HG03066 (cell line): ENCODE data around the gene RAB4B.
"Not testable (repeated sequence)": the region's sequence is repeated elsewhere in the genome, so short reads cannot be mapped to it uniquely, and the experiment has no call there.

ENCODE experiments used
- ATAC-seq: cut with Tn5 transposase; IDR thresholded peaks from one replicate; pipeline ENCODE4 v1.9.1; 2021; ENCODE audit warnings: low read depth; ENCODE audit not compliant: unreplicated experiment

Gene RAB4B, protein sequence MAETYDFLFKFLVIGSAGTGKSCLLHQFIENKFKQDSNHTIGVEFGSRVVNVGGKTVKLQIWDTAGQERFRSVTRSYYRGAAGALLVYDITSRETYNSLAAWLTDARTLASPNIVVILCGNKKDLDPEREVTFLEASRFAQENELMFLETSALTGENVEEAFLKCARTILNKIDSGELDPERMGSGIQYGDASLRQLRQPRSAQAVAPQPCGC

DNA sequence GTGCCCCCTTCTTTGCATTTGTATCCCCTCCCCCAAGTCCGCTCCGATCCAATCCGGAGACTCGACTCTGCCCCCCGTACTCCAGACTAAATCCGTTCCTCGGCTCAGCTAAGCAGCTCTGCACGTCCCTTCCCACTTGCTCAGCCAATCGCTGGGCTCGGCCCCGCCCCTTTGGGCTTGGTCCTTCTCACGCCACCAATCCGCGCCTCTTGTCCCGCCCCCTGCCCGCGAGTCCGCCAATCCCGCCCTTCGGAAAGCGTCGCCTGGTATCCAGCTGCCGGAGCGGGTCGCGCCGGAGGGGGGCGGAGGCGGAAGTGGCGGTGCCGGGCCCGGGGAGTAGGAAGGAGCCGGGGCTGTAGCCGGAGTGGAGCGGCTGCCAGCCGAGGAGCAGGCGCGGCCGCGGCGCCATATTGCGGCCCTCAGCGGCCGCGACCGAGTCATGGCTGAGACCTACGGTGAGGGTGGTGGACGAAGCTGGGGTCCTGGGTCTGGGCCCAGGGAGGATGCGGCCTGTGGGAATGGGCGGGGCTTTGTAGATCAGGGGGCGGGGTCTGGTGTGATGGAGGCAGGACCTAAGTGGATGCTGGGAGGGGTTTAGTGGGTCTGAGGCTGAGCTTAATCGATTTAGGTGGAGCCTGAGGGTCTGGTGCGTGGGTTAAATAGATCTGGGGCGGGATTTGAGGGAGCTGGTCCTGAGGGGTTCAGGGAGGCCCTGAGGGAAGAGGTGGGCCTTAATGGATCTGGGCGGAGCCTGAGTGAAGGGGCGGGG lies at the start of gene RAB4B:
RAB4B (plus strand) TSS at position 311 of the 769 bp plus-strand sequence; CDS start at position 440, 129 bp downstream.
- ATAC-seq: peak; percentile 57

DNA sequence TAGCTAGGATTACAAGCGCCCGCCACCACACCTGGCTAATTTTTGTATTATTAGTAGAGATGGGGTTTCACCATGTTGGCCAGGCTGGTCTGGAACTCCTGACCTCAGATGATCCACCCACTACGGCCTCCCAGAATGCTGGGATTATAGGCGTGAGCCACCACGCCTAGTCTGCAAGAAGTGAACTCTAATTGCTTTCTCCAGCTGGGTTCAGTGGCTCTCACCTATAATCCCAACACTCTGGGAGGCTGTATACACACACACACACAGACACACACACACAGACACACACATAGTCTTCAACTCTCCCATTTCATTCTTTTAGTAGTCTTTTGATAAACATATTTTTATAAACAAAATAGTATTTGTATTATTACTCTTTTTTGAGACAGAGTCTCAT lies 48.0 kb upstream of the RAB4B start:
- not testable (repeated sequence) for ATAC-seq

DNA sequence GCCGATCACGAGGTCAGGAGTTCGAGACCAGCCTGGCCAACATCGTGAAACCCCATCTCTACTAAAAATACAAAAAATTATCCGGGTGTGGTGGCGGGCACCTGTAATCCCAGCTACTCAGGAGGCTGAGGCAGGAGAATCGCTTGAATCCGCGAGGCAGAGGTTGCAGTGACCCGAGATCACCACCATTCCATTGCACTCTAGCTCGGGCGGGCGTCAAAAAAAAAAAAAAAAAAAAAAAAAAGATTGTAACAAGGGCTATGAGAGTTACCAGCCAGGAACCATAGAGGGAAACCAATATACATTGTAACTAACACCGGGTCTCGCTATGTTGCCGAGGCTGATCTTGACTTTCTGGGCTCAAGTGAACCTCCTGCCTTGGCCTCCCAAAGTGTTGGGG lies 45.7 kb upstream of the RAB4B start:
- ATAC-seq: not testable (repeated sequence)

DNA sequence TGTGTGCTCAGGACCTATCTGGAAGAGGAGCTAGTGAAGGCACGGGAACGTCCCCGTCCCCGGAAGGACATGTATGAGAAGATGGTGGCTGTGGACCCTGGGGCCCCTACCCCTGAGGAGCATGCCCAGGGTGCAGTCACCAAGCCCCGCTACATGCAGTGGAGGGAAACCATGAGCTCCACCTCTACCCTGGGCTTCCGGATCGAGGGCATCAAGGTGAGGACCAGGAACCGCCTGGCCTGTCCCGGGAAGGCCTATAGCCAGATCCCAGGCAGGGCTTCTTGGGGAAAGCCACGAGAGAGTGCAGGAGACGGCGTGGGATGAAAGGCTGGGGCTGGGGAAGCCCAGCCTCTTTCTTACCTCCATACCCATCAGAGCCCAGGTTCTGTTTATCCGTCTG lies 44.9 kb upstream of the RAB4B start:
- ATAC-seq: no peak

DNA sequence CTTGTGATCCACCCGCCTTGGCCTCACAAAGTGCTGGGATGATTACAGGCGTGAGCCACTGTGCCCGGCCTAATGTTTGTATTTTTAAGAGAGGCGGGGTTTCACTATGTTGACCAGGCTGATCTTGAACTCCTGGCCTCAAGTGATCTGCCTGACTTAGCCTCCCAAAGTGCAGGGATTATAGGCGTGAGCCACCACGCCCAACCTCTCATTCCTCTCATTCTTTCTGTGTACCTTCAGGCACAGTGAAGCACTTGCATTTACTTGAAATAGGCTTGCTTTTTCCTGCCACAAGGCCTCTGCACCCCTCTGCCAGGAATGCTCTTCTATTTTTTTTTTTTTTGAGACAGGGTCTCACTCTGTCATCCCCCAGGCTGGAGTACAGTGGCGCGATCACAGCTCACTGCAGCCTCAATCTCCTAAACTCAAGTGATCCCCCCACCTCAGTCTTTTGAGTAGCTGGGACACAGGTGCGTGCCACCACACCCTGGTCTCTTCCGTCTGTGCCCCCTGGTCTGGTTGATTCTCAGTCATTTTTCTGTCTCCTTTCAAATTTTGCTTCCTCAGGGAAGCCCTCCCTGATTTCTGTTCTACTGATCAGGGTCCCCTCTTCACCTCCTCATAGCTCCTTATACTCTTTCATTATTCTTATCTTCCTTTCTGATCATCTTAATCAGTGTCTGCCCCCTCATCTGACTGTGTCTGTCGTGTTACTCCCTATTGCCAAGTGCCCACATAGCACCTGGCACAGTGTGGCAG lies 42.9 kb upstream of the RAB4B start:
- ATAC-seq: no peak

DNA sequence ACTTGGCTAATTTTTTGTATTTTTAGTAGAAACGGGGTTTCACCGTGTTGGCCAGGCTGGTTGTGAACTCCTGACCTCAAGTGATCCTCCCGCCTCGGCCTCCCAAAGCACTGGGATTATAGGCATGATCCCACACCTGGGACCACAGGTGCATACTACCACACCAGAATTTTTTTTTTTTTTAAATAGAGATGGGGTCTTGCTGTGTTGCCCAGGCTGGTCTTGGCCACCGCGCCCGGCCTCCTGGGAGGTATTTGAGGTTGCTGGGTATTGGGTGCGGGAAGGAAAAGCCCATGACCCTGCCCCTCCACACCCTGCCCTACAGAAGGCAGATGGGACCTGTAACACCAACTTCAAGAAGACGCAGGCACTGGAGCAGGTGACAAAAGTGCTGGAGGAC lies 41.4 kb upstream of the RAB4B start:
- no peak for ATAC-seq

DNA sequence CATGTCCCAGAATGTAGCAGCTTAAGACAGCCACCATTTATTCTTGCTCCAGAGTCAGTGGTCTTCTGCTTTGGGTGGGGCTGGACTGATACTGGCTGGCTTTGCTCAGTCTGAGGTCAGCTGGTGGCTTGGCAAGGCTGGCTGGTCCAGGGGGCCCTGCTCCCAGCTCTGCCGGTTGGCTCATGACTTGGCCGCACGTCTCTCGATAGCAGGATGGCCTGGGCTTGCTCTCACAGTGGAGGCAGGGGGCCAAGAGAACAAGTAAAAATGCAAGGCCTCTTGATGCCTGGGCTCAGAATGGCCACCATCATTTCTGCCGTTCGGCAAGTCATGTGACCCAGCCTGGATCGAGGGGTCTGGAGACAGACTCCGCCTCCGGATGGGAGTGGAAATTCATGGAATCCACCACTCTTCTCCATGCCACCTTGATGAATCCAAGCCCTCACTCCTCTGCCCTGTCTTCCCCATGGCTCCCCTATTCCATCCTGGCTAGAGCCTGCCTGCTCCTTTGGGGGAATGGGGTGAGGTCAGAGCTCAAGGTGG lies 40.9 kb upstream of the RAB4B start:
- no peak for ATAC-seq

DNA sequence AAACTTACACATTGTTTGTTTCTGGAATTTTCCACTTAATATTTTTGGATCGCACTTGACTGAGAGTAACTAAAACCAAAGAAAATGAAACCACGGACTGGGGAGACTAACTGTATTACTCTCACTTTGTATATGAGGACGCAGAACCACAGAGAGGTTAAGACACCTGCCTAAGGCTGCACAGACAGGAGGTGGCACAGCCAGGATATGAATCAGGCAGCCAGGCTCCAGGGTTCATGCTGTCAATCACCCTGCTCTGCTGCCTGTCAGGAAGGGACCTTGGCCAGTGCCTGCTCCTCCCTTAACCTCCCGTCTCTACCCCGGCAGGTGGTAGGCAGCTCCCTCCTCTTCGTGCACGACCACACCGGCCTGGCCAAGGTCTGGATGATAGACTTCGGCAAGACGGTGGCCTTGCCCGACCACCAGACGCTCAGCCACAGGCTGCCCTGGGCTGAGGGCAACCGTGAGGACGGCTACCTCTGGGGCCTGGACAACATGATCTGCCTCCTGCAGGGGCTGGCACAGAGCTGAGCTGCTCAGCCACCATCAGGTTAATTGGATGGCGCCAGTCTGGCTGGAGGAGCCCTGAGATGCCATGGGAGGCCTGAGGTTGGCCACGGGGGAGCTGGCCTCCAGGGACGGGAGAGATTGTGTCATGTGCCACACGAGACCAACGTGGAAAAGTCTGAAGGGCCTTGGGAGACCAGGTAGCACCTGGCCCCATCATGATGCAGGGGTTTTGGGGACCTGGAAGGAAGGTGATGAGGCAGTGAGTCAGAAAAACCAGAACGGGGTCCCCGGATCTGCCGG lies 38.8 kb upstream of the RAB4B start:
- no peak for ATAC-seq

DNA sequence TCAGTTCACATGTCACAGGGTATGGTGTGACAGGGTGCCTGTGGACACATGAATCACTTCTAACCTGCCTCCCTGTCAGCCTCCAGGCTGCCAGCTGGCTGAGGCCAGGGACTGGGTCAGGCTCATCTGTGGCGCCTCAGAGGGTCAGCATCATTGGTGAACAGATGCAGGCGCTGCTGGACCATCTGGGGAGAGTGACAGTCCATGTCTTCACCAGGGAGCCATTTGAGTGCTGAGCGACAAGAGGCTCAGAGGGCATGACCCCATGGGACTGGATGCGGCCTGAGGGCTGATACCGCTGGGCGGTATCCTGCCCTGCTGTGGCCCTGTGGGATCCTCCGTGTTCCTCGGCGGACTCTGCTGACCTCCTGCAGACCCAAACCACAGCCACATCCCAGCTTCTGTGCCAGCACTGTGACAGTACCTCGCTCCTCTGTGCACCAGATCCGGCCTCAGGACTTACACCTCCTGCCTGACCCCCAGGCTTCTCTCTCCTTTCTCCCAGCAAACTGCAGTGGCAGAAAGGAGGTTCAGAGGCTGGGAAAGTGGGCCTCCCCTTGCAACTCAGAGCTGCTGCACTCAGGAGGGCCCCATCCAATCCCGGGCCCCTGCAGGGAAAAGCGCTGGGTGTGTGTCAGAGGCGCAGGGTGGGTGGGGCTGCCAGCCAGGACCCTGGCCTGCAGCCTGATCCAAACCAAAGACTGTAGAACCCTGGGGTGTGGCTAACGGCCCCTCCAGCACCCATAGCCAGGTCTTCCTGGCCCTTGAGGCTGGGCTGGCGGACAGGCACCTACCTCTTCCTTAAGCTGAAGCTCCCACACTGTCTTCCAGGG lies 38.0 kb upstream of the RAB4B start:
- no peak for ATAC-seq

DNA sequence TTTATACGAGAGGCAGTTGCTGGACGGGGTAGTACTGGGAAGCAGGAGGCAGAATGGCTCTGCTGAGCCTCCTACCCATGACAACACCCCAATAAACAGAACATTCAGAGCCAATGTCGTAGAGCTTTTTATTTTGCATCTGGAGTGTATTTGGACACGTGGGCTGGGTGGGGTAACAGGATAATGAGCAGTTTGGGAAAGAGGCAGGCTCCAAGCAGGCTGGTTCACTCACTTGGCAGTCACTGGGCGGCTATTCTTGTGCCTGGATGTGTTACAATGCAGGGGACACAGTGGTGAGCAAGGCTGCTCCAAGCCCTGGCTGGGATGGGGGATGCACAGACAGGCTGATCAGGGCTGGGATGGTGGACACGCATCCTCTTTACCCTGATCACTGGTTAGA lies 37.3 kb upstream of the RAB4B start:
- no peak for ATAC-seq

DNA sequence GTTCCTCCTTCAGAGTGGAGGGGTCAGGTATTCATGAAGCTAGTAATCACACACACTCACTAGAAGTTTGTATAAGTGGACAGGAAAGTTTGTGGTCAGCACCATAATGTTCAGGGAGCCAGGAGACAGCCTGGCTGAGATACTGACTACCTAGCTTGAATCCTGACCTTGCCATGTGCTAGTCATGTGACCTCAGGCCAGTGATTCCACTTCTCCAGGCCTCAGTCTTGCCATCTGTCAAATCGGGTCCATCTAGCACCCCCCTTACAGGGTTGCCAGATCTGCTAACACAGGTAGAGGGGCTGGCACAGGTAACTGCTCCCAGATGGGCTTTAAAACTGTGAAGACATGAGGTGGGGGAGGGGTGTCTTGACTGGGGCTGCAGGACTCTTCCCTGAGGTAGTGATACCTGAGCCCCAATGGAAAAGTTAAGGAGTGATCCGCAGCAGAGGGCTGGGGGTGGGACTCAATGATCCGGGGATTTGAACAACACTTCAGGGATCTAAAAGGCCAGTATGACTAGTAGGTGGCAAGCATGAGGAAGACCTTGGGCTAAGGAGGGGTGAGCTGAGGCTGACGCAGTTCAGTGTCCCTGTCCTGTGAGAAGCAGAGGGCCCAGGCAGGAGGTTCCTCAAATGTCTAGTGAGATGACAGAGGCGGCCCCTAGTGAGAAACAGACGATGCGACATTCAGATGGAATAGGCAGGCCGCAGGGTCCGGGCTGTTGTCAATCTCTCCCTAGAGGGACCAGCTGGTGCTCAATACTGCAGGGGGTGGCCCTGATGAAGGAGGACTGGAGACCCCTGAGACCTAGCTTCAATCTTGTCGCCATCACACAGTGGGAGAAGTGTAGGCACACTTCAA lies 36.3 kb upstream of the RAB4B start:
- no peak for ATAC-seq

DNA sequence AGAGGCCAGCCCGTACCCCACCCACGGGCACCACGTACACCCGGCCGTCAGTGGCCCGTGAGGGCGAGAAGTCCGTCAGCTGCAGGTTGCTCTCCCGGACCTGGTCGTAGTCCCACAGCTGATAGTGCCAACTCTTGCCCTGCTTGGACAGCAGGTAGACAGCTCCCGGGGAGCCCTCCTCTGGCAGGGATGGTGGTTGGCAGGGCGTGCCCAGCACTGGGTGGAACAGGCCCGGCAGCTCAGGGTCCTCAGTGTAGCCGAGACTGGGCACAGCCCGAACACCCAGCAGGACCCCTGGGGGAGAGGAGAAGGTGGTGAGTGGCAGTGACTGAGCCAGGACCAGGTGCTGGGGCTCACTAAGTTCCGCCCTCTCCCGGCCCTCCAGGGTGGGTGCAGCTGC lies 35.6 kb upstream of the RAB4B start:
- no peak for ATAC-seq

DNA sequence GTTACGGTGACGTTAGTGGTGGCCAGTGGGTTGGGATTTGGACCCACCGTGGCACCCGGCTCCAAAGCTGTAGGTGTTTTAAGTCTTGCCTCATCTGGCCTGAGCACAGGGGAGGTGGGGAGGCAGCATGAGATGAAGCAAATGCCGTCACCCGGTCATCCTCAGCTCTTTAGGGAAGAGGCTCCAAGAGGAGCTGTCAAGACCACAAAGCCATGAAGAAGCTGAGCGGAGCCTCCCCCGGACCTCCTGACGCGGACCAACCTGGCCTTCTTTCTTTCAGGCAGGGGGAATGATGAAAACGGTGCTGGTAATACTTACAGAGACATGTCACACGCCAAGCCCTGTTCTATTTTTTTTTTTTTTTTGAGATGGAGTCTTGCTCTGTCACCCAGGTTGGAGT lies 35.2 kb upstream of the RAB4B start:
- ATAC-seq: no peak

DNA sequence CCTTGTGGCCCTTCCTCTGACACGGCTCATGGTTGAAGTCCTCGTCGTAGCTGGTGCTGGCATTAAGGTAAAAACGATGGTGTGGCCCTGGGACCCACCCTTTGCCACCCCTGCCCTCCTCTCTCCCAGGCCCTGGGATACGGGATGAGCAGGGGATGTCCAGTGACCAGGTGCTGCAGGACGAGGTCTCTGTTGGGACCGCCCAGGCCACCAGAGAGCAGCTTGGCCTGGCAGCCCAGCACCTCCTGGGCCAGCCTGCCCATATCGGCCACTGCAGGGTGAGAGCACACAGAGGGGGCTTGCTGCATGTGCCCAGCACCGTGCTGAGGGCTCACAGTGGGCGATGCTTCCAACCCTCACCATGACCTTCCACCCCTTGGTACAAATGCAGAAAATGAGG lies 34.1 kb upstream of the RAB4B start:
- no peak for ATAC-seq

DNA sequence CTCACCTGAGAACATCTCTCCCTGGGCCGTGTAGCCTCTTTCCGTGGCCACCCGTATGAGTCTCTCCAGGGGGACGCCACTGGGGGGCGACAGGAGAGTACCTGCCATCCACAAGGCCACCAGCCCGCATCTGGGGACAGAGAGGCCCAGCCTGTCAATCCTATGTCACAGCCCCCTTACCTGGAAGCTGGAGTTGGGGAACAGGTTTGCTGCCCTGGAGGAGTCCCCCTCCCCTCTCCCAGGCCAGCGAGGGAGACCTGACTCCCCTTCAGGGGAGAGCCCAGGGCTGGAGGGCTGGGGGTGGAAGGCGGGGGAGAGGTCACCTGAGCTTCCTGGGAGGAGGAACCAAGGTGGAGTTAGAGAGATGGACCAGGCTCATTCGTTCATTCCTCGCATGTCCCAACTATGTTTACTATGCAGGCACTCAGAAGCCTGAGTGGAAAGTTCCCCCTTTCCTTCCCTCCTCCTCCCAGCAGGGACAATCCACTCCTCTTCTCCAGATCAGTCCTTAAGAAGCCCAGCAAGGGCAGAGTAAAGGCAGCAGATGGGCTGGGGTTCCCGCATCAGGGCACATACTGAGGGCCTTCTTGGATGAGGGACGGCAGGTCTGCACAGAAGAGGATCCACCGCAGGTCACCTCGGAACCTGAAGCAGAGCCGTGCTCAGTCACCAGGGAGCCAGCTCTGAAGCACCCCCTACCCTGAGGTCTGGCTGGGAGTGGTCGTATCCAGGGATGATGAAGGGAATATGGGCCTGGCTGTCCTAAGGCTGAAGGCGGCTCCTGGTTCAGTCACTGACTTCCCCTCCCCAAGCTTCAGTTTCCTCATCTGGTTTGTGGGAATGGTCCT lies 33.3 kb upstream of the RAB4B start:
- ATAC-seq: no peak

DNA sequence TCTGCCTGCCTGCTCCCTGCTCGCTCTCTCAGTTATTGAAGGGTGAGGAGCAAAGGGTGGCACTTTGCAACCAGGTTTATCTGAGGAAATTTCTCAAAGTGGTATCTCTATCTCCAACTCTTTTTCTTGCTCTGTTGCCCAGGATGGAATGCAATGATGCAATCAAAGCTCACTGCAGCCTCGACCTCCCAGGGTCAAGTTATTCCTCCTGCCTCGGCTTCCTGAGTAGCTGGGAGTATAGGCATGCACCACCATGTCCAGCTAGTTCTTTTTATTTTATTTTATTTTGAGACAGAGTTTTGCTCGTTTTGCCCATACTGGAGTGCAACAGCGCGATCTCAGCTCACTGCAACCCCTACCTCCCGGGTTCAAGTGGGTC lies 32.7 kb upstream of the RAB4B start:
- no peak for ATAC-seq

DNA sequence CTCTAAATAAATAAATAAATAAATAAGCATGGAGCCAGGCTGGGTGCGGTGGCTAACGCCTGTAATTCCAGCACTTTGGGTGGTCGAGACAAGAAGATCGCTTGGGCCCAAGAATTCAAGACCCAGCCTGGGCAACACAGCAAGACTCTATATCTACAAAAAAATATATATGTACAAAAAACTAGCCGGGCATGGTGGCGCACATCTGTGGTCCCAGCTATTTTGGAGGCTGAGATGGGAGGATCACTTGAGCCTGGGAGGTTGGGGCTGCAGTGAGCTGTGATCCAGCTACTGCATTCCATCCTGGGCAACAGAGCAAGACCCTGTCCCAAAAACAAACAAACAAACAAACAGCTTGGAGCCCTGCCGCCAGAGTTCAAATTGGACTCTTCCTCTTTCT lies 30.5 kb upstream of the RAB4B start:
- no peak for ATAC-seq
